ENCODE data around the gene BMP8B.

The BMP8B gene

DNA sequence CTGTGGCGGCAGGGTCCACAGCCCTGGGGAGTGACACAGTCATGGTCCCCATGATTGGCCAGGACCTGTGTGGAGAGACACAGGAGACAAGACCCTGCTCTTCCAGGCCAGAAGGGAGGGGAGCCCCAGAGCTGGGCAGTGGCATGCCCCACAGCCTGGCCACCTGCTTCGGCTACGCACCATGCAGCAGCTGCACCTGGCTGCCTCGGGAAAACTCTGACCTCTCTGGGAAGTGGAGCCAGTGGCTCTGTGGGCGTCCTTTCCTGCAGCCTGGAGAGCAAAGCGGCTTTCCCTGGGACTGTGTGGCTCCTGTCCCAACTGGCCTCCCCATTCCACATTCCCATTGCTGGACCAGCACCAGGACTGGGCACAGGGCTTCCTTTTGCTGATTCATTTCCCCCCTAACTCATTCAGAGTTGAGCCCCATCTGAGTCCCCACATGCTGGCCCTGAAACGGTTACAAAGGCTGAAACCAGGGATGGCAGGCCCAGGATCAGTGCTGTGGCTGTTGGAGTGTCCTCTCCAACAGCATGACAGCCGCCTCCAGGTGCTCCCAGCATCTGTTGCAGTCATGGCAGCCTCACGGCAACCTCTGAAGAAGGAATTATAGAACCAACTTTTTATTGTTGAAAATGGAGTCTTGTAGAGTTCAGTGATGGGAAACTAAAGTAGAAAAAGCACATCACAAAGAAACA, 32.6 kb downstream of the BMP8B start:
- no peak for DNase-seq (ENCODE audit: low read depth)
- TF ChIP-seq, protein P1, sequence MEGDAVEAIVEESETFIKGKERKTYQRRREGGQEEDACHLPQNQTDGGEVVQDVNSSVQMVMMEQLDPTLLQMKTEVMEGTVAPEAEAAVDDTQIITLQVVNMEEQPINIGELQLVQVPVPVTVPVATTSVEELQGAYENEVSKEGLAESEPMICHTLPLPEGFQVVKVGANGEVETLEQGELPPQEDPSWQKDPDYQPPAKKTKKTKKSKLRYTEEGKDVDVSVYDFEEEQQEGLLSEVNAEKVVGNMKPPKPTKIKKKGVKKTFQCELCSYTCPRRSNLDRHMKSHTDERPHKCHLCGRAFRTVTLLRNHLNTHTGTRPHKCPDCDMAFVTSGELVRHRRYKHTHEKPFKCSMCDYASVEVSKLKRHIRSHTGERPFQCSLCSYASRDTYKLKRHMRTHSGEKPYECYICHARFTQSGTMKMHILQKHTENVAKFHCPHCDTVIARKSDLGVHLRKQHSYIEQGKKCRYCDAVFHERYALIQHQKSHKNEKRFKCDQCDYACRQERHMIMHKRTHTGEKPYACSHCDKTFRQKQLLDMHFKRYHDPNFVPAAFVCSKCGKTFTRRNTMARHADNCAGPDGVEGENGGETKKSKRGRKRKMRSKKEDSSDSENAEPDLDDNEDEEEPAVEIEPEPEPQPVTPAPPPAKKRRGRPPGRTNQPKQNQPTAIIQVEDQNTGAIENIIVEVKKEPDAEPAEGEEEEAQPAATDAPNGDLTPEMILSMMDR (IDR thresholded peaks at IDR 0.05; ENCODE audit: insufficient read depth, low read depth, low read length, missing control alignments): no peak
- H3K4me3 ChIP-seq (ENCODE audit: low read depth, low read length): no peak overlapping the region

GRCh38 chr1:39754906-39755504, 33.7 kb downstream of the BMP8B start:
- H3K4me3 ChIP-seq (ENCODE audit: low read depth, low read length): no peak overlapping the region
- TF ChIP-seq, protein P1 (IDR thresholded peaks at IDR 0.05; ENCODE audit: insufficient read depth, low read depth, low read length, missing control alignments): no peak
- DNase-seq (ENCODE audit: low read depth): no peak

GRCh38 chr1:39754026-39754570, 34.6 kb downstream of the BMP8B start:
- no peak overlapping the region for H3K4me3 ChIP-seq (ENCODE audit: low read depth, low read length)
- DNase-seq (ENCODE audit: low read depth): no peak
- TF ChIP-seq, protein P1 (IDR thresholded peaks at IDR 0.05; ENCODE audit: insufficient read depth, low read depth, low read length, missing control alignments): no peak

GRCh38 chr1:39753132-39754025, 35.3 kb downstream of the BMP8B start:
- no peak overlapping the region for H3K4me3 ChIP-seq (ENCODE audit: low read depth, low read length)
- no peak for DNase-seq (ENCODE audit: low read depth)
- TF ChIP-seq, protein P1 (IDR thresholded peaks at IDR 0.05; ENCODE audit: insufficient read depth, low read depth, low read length, missing control alignments): no peak

- TF ChIP-seq, protein P1 (IDR thresholded peaks at IDR 0.05; ENCODE audit: insufficient read depth, low read depth, low read length, missing control alignments): no peak
- DNase-seq (ENCODE audit: low read depth): no peak
- no peak overlapping the region for H3K4me3 ChIP-seq (ENCODE audit: low read depth, low read length)
Measured at GRCh38 chr1:39752703-39753102, 36.0 kb downstream of the BMP8B start.

DNA sequence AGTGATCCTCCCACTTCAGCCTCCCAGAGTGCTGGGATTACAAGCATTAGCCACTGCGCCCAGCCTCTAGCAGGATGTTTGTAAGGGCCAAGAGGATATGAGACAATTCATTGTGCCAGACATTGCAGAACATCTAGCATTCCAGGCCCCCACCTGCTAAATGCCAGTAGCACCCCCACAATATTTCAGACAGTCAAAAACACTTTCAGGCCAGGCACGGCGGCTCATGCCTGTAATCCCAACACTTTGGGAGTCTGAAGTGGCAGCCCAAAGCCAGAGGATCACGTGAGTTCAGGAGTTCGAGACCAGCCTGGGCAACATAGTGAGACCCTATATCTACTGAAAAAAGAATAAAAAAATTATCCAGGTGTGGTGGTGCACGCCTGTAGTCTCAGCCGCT, 37.1 kb downstream of the BMP8B start:
- DNase-seq (ENCODE audit: low read depth): no peak
- no peak overlapping the region for H3K4me3 ChIP-seq (ENCODE audit: low read depth, low read length)
- TF ChIP-seq, protein P1 (IDR thresholded peaks at IDR 0.05; ENCODE audit: insufficient read depth, low read depth, low read length, missing control alignments): no peak

Data from GM12865 (cell line).